K562 (cell line): ENCODE data around the gene ZC3H18. TPM values are rescaled to one million over a fixed set of nuclear protein-coding genes. Genes with fewer than 3 reads are reported as not detected.

ENCODE experiments used
- BRD9 ChIP-seq: fragments of 450-650 bp; IDR thresholded peaks from 2 replicates; pipeline ENCODE4 v1.6.1; 2018; ENCODE audit warnings: low read depth; ENCODE audit not compliant: partially characterized antibody
- E2F8 ChIP-seq: fragments of 450-650 bp; IDR thresholded peaks from 2 replicates; pipeline ENCODE4 v1.7.1; 2018; ENCODE audit warnings: mild to moderate bottlenecking, low read depth; ENCODE audit not compliant: partially characterized antibody
- HDAC2 ChIP-seq: fragments of 450-650 bp; IDR thresholded peaks from 2 replicates; pipeline ENCODE4 v1.6.1; 2016; ENCODE audit warnings: mild to moderate bottlenecking
- IRF9 ChIP-seq: fragments of 450-650 bp; IDR thresholded peaks from 2 replicates; pipeline ENCODE4 v1.6.1; 2016; ENCODE audit warnings: missing biosample characterization, missing genetic modification characterization
- KHSRP ChIP-seq: fragments of 450-650 bp; IDR thresholded peaks from 2 replicates; pipeline ENCODE4 v1.6.1; 2017
- KLF6 ChIP-seq: fragments of 250-450 bp; sonication (Bioruptor Pico); IDR thresholded peaks from 2 replicates; pipeline ENCODE4 v1.4.0; 2020; ENCODE audit warnings: mild to moderate bottlenecking, moderate library complexity, borderline replicate concordance
- NR2C2 ChIP-seq, 2 experiments: fragments of 200-800 bp in 1 of 2; sonication (Bioruptor generic) in 1 of 2; sonication (generic) in 1 of 2; formaldehyde crosslinking in 1 of 2; IDR thresholded peaks; 2 replicates each; pipeline versions ENCODE4 v1.6.1 to v1.8.0; 2016 to 2022; ENCODE audit warnings: mild to moderate bottlenecking in 1 of 2, missing compliant biosample characterization in 1 of 2, missing genetic modification characterization in 1 of 2, missing genetic modification reagents in 1 of 2
- SLC30A9 ChIP-seq: fragments of 250-450 bp; sonication (Bioruptor Pico); IDR thresholded peaks from 2 replicates; pipeline ENCODE4 v1.8.0; 2022; ENCODE audit warnings: mild to moderate bottlenecking, moderate library complexity
- STAG1 ChIP-seq: sonication (generic); formaldehyde crosslinking; IDR thresholded peaks from 2 replicates; pipeline ENCODE4 v1.5.0; 2020; ENCODE audit warnings: missing genetic modification reagents, borderline replicate concordance
- VEZF1 ChIP-seq: fragments of 200-800 bp; sonication (Bioruptor generic); IDR thresholded peaks from 2 replicates; pipeline ENCODE4 v1.6.1; 2017; ENCODE audit warnings: missing genetic modification characterization, missing compliant biosample characterization
- ZNF212 ChIP-seq: fragments of 450-650 bp; formaldehyde crosslinking; IDR thresholded peaks from 2 replicates; pipeline ENCODE4 v1.4.0; 2020; ENCODE audit warnings: mild to moderate bottlenecking
- polyA plus RNA-seq, 8 experiments: library from polyadenylated mRNA; depleted of rRNA in 4 of 8; stranded (reverse) in 5 of 8; unstranded in 3 of 8; fragments of >200 nt; fragmentation: Nextera tagmentation in 2 of 8; fragmentation: Illumina TruSeq in 1 of 8; extraction: Ambion mirVana in 2 of 8; extraction: Trizol in 1 of 8; gene quantifications; 2 replicates each; pipeline versions ENCODE4 v1.2.1 to v1.2.3, GENCODE V29; 2011 to 2014; ENCODE audit warnings: inconsistent platforms in 1 of 8, missing spikeins in 1 of 8
- total RNA-seq, 7 experiments: library from RNA; depleted of rRNA in 6 of 7; stranded (reverse); fragments of >200 nt in 6 of 7; fragmentation: Illumina TruSeq in 2 of 7; extraction: Trizol in 2 of 7; gene quantifications; 2 replicates each; pipeline versions ENCODE4 v1.2.1 to v1.2.3, GENCODE V29; 2011 to 2021; ENCODE audit warnings: low replicate concordance in 1 of 7
- TF ChIP-seq, protein P1 (sequence below), 2 experiments: fragments of 450-650 bp in 1 of 2; sonication (generic) in 1 of 2; formaldehyde crosslinking in 1 of 2; IDR thresholded peaks; 2 replicates each; pipeline versions ENCODE4 v1.7.1 to v1.9.0; 2016 to 2022; ENCODE audit warnings: inconsistent platforms in 1 of 2, mild to moderate bottlenecking in 1 of 2, missing genetic modification reagents in 1 of 2

ZC3H18 gene
- total and polyA plus RNA-seq, 9 of the 15 experiments (the other 6 are each of a cell fraction or from before 2014, with no cell fraction given) = 1.7 to 88.7 (median 26.9) TPM

GRCh38 chr16:88634994-88635670 is 64.9 kb downstream of the ZC3H18 start (continued):
- no peak for TF ChIP-seq NR2C2 (CRISPR knock-in tag; IDR thresholded peaks at IDR 0.05)
- TF ChIP-seq NR2C2 (tag; IDR thresholded peaks at IDR 0.05) = no peak
- no peak for TF ChIP-seq BRD9
- TF ChIP-seq SLC30A9 (CRISPR knock-in tag) = no peak
- no peak for TF ChIP-seq STAG1
- no peak for TF ChIP-seq IRF9 (tag)
- no peak for TF ChIP-seq E2F8
- no peak for TF ChIP-seq KLF6 (CRISPR knock-in tag)
- TF ChIP-seq ZNF212 (CRISPR knock-in tag) = no peak
- no peak; the same call in 1 of the 2 replicates for TF ChIP-seq VEZF1 (CRISPR knock-in tag)
- TF ChIP-seq HDAC2 = no peak; the same call in 1 of the 2 replicates
- TF ChIP-seq, protein P1, sequence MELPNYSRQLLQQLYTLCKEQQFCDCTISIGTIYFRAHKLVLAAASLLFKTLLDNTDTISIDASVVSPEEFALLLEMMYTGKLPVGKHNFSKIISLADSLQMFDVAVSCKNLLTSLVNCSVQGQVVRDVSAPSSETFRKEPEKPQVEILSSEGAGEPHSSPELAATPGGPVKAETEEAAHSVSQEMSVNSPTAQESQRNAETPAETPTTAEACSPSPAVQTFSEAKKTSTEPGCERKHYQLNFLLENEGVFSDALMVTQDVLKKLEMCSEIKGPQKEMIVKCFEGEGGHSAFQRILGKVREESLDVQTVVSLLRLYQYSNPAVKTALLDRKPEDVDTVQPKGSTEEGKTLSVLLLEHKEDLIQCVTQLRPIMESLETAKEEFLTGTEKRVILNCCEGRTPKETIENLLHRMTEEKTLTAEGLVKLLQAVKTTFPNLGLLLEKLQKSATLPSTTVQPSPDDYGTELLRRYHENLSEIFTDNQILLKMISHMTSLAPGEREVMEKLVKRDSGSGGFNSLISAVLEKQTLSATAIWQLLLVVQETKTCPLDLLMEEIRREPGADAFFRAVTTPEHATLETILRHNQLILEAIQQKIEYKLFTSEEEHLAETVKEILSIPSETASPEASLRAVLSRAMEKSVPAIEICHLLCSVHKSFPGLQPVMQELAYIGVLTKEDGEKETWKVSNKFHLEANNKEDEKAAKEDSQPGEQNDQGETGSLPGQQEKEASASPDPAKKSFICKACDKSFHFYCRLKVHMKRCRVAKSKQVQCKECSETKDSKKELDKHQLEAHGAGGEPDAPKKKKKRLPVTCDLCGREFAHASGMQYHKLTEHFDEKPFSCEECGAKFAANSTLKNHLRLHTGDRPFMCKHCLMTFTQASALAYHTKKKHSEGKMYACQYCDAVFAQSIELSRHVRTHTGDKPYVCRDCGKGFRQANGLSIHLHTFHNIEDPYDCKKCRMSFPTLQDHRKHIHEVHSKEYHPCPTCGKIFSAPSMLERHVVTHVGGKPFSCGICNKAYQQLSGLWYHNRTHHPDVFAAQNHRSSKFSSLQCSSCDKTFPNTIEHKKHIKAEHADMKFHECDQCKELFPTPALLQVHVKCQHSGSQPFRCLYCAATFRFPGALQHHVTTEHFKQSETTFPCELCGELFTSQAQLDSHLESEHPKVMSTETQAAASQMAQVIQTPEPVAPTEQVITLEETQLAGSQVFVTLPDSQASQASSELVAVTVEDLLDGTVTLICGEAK (IDR thresholded peaks at IDR 0.05) = no peak
- TF ChIP-seq, protein P1 (CRISPR knock-in tag; IDR thresholded peaks at IDR 0.05) = no peak
- no peak for TF ChIP-seq KHSRP
